HEK293 (cell line): ENCODE measurements around the gene DSCAML1.

ENCODE experiments used
- CTCF ChIA-PET: fragments of 350-600 bp; formaldehyde crosslinking; extraction: SDS; loops from one replicate; lab custom pipeline; 2021; ENCODE audit warnings: antibody characterized with exemption; lab: Yijun Ruan, JAX
- POLR2A ChIA-PET: fragments of 300-600 bp; formaldehyde crosslinking; extraction: SDS; loops from one replicate; lab custom pipeline; 2020; ENCODE audit warnings: antibody characterized with exemption, inconsistent platforms; lab: Yijun Ruan, JAX
- H3K27ac ChIP-seq: fragments of 200-500 bp; sonication (Bioruptor generic); 2 replicates; pipeline ENCODE4 v1.5.1; 2014; ENCODE audit warnings: low read depth, low read length, control low read depth, inconsistent platforms; ENCODE audit errors: extremely low read depth
- H3K36me3 ChIP-seq, 2 experiments: fragments of 200-500 bp in 1 of 2; sonication (Bioruptor generic) in 1 of 2; 1 replicate in 1 of 2; 2 replicates in 1 of 2; pipeline ENCODE4 v1.5.1; 2014 to 2017; ENCODE audit warnings: inconsistent platforms in 2 of 2, low read length in 2 of 2; ENCODE audit not compliant: control insufficient read depth in 2 of 2, insufficient read depth in 1 of 2
- H3K4me1 ChIP-seq: fragments of 200-500 bp; sonication (Bioruptor generic); 2 replicates; pipeline ENCODE4 v1.5.1; 2014; ENCODE audit warnings: mild to moderate bottlenecking, low read length, inconsistent platforms; ENCODE audit not compliant: control insufficient read depth, insufficient read depth
- H3K4me3 ChIP-seq: 2 replicates; pipeline ENCODE4 v1.5.1; 2011; ENCODE audit warnings: low read depth, mild to moderate bottlenecking, control low read depth, low read length, moderate library complexity
- H3K9me3 ChIP-seq: fragments of 200-500 bp; sonication (Bioruptor generic); 2 replicates; pipeline ENCODE4 v1.5.1; 2014; ENCODE audit warnings: low read depth, low read length, inconsistent platforms; ENCODE audit not compliant: control insufficient read depth, insufficient read depth
- BCL6B ChIP-seq: fragments of 450-650 bp; formaldehyde crosslinking; IDR thresholded peaks from 2 replicates; pipeline ENCODE4 v1.5.1; 2017; ENCODE audit warnings: missing biosample characterization, missing genetic modification characterization
- CTCF ChIP-seq: fragments of 450-650 bp; formaldehyde crosslinking; IDR thresholded peaks from 2 replicates; pipeline ENCODE4 v1.5.1; 2016; ENCODE audit warnings: missing biosample characterization, missing genetic modification characterization
- GLIS1 ChIP-seq: fragments of 450-650 bp; formaldehyde crosslinking; IDR thresholded peaks from 2 replicates; pipeline ENCODE4 v1.5.1; 2016; ENCODE audit warnings: missing biosample characterization, missing genetic modification characterization
- GLIS2 ChIP-seq: fragments of 450-650 bp; formaldehyde crosslinking; IDR thresholded peaks from 2 replicates; pipeline ENCODE4 v1.5.1; 2016; ENCODE audit warnings: missing biosample characterization, missing genetic modification characterization
- MEIS1 ChIP-seq: sonication (generic); formaldehyde crosslinking; IDR thresholded peaks from 2 replicates; pipeline ENCODE4 v1.8.1; 2022; ENCODE audit warnings: missing genetic modification reagents, mild to moderate bottlenecking, borderline replicate concordance
- SALL2 ChIP-seq: fragments of 450-650 bp; formaldehyde crosslinking; IDR thresholded peaks from 2 replicates; pipeline ENCODE4 v1.5.0; 2017; ENCODE audit warnings: missing biosample characterization, mild to moderate bottlenecking, missing genetic modification characterization, borderline replicate concordance
- SCRT1 ChIP-seq: fragments of 450-650 bp; formaldehyde crosslinking; IDR thresholded peaks from 2 replicates; pipeline ENCODE4 v1.5.1; 2016; ENCODE audit warnings: missing biosample characterization, missing genetic modification characterization, borderline replicate concordance
- SETDB1 ChIP-seq: IDR thresholded peaks from one replicate; pipeline ENCODE4 v1.6.1; 2017; ENCODE audit warnings: mild to moderate bottlenecking, low read length, moderate library complexity, mixed read lengths; ENCODE audit not compliant: insufficient read length
- SP2 ChIP-seq: fragments of 450-650 bp; formaldehyde crosslinking; IDR thresholded peaks from 2 replicates; pipeline ENCODE4 v1.5.1; 2016; ENCODE audit warnings: missing biosample characterization, missing genetic modification characterization
- YY2 ChIP-seq: fragments of 450-650 bp; formaldehyde crosslinking; IDR thresholded peaks from 2 replicates; pipeline ENCODE4 v1.5.1; 2016; ENCODE audit warnings: missing biosample characterization, missing genetic modification characterization
- ZBTB1 ChIP-seq: fragments of 450-650 bp; formaldehyde crosslinking; IDR thresholded peaks from 2 replicates; pipeline ENCODE4 v1.5.1; 2016; ENCODE audit warnings: missing biosample characterization, missing genetic modification characterization
- ZBTB10 ChIP-seq: fragments of 450-650 bp; formaldehyde crosslinking; IDR thresholded peaks from 2 replicates; pipeline ENCODE4 v1.5.1; 2016; ENCODE audit warnings: missing biosample characterization, missing genetic modification characterization
- ZNF132 ChIP-seq: fragments of 450-650 bp; formaldehyde crosslinking; IDR thresholded peaks from 2 replicates; pipeline ENCODE4 v1.5.1; 2017; ENCODE audit warnings: missing biosample characterization, missing genetic modification characterization, borderline replicate concordance
- ZNF280D ChIP-seq: fragments of 450-650 bp; formaldehyde crosslinking; IDR thresholded peaks from 2 replicates; pipeline ENCODE4 v1.5.1; 2016; ENCODE audit warnings: missing biosample characterization, missing genetic modification characterization
- ZNF391 ChIP-seq: fragments of 450-650 bp; formaldehyde crosslinking; IDR thresholded peaks from 2 replicates; pipeline ENCODE4 v1.5.1; 2016; ENCODE audit warnings: low read depth, missing biosample characterization, missing genetic modification characterization, borderline replicate concordance
- ZNF560 ChIP-seq: fragments of 450-650 bp; formaldehyde crosslinking; IDR thresholded peaks from 2 replicates; pipeline ENCODE4 v1.5.1; 2017; ENCODE audit warnings: missing biosample characterization, missing genetic modification characterization, borderline replicate concordance
- ZNF571 ChIP-seq: fragments of 450-650 bp; formaldehyde crosslinking; IDR thresholded peaks from 2 replicates; pipeline ENCODE4 v1.5.0; 2017; ENCODE audit warnings: missing biosample characterization, missing genetic modification characterization
- ZNF843 ChIP-seq: fragments of 450-650 bp; formaldehyde crosslinking; IDR thresholded peaks from 2 replicates; pipeline ENCODE4 v1.5.1; 2016; ENCODE audit warnings: missing biosample characterization, missing genetic modification characterization
- ZSCAN23 ChIP-seq: fragments of 450-650 bp; formaldehyde crosslinking; IDR thresholded peaks from 2 replicates; pipeline ENCODE4 v1.5.1; 2016; ENCODE audit warnings: missing biosample characterization, missing genetic modification characterization
- TF ChIP-seq, protein P1 (sequence below): fragments of 450-650 bp; formaldehyde crosslinking; IDR thresholded peaks from 2 replicates; pipeline ENCODE4 v1.5.1; 2016; ENCODE audit warnings: missing biosample characterization, missing genetic modification characterization, low read depth
- TF ChIP-seq, protein P2 (sequence below): fragments of 450-650 bp; formaldehyde crosslinking; IDR thresholded peaks from 2 replicates; pipeline ENCODE4; 2016; ENCODE audit warnings: missing biosample characterization, missing genetic modification characterization

The DSCAML1 gene

GRCh38 chr11:117754030-117754429 lies 43.0 kb downstream of the DSCAML1 start (continued):
- TF ChIP-seq, protein P1, sequence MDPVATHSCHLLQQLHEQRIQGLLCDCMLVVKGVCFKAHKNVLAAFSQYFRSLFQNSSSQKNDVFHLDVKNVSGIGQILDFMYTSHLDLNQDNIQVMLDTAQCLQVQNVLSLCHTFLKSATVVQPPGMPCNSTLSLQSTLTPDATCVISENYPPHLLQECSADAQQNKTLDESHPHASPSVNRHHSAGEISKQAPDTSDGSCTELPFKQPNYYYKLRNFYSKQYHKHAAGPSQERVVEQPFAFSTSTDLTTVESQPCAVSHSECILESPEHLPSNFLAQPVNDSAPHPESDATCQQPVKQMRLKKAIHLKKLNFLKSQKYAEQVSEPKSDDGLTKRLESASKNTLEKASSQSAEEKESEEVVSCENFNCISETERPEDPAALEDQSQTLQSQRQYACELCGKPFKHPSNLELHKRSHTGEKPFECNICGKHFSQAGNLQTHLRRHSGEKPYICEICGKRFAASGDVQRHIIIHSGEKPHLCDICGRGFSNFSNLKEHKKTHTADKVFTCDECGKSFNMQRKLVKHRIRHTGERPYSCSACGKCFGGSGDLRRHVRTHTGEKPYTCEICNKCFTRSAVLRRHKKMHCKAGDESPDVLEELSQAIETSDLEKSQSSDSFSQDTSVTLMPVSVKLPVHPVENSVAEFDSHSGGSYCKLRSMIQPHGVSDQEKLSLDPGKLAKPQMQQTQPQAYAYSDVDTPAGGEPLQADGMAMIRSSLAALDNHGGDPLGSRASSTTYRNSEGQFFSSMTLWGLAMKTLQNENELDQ (tag by site-specific recombination), result no peak
- no peak for TF ChIP-seq SCRT1 (tag by site-specific recombination)

- ChIA-PET POLR2A (no interaction called here), CTCF (no interaction called here)
- no peak overlapping the region for H3K4me3 ChIP-seq
- no peaks in the 10 kb centered on the region for H3K4me1 ChIP-seq
- TF ChIP-seq ZBTB1, result no peak
- no peak for TF ChIP-seq ZNF391 (tag by site-specific recombination)
- no peak for TF ChIP-seq SP2 (tag by site-specific recombination)
- TF ChIP-seq ZBTB10, result no peak
- TF ChIP-seq ZNF280D (tag by site-specific recombination), result no peak
- TF ChIP-seq ZSCAN23 (tag by site-specific recombination), result no peak
- no peak for TF ChIP-seq ZNF571 (tag by site-specific recombination)
- no peak for TF ChIP-seq GLIS1 (tag by site-specific recombination)
- no peak for TF ChIP-seq ZNF132 (tag by site-specific recombination)
- TF ChIP-seq GLIS2, result no peak
- TF ChIP-seq BCL6B (tag by site-specific recombination), result no peak
- no peak for TF ChIP-seq ZNF560 (tag by site-specific recombination)
- TF ChIP-seq CTCF (tag by site-specific recombination), result no peak
- TF ChIP-seq SALL2 (tag by site-specific recombination), result no peak
- no peak for TF ChIP-seq MEIS1 (CRISPR knock-in tag)
- TF ChIP-seq, protein P2, sequence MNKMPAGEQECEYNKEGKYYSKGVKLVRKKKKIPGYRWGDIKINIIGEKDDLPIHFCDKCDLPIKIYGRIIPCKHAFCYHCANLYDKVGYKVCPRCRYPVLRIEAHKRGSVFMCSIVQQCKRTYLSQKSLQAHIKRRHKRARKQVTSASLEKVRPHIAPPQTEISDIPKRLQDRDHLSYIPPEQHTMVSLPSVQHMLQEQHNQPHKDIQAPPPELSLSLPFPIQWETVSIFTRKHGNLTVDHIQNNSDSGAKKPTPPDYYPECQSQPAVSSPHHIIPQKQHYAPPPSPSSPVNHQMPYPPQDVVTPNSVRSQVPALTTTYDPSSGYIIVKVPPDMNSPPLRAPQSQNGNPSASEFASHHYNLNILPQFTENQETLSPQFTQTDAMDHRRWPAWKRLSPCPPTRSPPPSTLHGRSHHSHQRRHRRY (tag by site-specific recombination), result no peak
- TF ChIP-seq ZNF843 (tag by site-specific recombination), result no peak
- TF ChIP-seq SETDB1, result no peak
- no peak for TF ChIP-seq YY2 (tag by site-specific recombination)
- no peaks in the 10 kb centered on the region for H3K36me3 ChIP-seq
- H3K27ac ChIP-seq, result no peak overlapping the region
- no peaks in the 10 kb centered on the region for H3K9me3 ChIP-seq
These were observed 44.2 kb downstream of the DSCAML1 start for GRCh38 chr11:117752721-117753237.
